Bronchial epithelial cell (primary cell): ENCODE results near the gene EFNA2. TPM values are rescaled to one million over a fixed set of nuclear protein-coding genes. Genes with fewer than 3 reads are reported as not detected.

Experiments
- DNase-seq: peaks from one replicate; pipeline ENCODE4 v3.0.0-alpha.2; 2010; ENCODE audit warnings: low read depth
- FAIRE-seq: peaks from 2 replicates; lab custom pipeline; 2011; peaks lifted over from hg19 to GRCh38; lab: Jason Lieb, UNC
- H3K27me3 ChIP-seq: 2 replicates; pipeline ENCODE4 v1.5.1; 2011; ENCODE audit warnings: low read length; ENCODE audit not compliant: control insufficient read depth, insufficient read depth
- H3K36me3 ChIP-seq: 2 replicates; pipeline ENCODE4 v1.5.1; 2011; ENCODE audit warnings: low read length; ENCODE audit not compliant: control insufficient read depth, insufficient read depth
- H3K4me3 ChIP-seq: 2 replicates; pipeline ENCODE4 v1.5.1; 2011; ENCODE audit warnings: mild to moderate bottlenecking, low read depth, low read length, control low read depth
- total RNA-seq: library from RNA; depleted of rRNA; stranded (reverse); fragments of >200 nt; gene quantifications from 2 replicates; pipeline ENCODE4 v1.2.1, GENCODE V29; 2014
- TF ChIP-seq, protein P1 (sequence below): IDR thresholded peaks from 2 replicates; pipeline ENCODE4 v1.5.1; 2011; ENCODE audit warnings: mild to moderate bottlenecking, moderate library complexity, low read length, control low read depth, inconsistent platforms; ENCODE audit not compliant: insufficient read depth, severe bottlenecking

Gene EFNA2
- total RNA-seq, 1 donor from 2014 or later: not detected

DNA sequence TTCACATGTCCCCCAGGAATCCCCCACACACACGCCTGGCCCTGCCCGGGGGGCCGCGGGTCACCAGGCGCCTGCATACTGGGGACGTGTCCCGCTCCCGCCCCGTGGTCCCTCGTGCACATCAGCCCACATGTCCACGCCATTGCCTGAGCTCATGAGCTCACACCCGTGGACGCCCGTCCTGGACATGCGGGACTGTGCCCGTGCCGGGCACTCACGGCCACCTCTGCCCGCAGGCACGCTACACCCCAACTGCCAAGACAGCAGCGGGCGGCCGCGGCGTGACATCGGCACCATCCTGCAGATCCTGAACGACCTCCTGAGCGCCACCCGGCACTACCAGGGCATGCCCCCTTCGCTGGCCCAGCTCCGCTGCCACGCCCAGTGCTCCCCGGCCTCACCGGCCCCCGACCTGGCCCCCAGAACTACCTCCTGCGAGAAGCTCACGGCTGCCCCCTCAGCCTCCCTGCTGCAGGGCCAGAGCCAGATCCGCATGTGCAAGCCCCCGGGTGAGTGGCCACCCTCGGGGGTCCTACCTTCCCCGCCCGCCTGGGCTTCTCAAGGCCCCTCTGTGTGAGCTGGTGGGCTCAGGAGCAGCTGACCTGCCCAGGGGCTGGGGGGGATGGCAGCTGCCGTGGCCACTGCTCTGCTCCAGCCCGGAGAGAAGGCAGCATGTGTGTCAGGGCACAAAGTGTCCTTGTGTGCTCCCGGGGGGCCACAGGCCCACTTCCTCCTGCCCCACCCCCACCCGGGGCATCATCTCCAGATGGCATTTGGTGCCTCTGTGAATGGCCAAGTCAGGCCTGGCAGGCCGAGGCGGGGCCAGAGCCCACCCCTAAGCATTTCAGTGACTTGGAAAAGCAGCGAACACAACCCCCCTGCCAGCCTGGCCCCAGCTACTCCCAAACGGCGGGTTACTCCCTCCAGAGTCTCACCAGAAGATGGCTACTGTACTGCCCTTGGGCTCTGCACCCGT lies 30.2 kb upstream of the EFNA2 start:
- Histone ChIP-seq H3K36me3 (peaks cover 44% of the 10 kb centered on the region), H3K27me3 (no peaks in the 10 kb centered on the region), H3K4me3 (no peak overlapping the region)
- DNase-seq (no peak), FAIRE-seq (no peak)
- TF ChIP-seq, protein P1, sequence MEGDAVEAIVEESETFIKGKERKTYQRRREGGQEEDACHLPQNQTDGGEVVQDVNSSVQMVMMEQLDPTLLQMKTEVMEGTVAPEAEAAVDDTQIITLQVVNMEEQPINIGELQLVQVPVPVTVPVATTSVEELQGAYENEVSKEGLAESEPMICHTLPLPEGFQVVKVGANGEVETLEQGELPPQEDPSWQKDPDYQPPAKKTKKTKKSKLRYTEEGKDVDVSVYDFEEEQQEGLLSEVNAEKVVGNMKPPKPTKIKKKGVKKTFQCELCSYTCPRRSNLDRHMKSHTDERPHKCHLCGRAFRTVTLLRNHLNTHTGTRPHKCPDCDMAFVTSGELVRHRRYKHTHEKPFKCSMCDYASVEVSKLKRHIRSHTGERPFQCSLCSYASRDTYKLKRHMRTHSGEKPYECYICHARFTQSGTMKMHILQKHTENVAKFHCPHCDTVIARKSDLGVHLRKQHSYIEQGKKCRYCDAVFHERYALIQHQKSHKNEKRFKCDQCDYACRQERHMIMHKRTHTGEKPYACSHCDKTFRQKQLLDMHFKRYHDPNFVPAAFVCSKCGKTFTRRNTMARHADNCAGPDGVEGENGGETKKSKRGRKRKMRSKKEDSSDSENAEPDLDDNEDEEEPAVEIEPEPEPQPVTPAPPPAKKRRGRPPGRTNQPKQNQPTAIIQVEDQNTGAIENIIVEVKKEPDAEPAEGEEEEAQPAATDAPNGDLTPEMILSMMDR: no peak

DNA sequence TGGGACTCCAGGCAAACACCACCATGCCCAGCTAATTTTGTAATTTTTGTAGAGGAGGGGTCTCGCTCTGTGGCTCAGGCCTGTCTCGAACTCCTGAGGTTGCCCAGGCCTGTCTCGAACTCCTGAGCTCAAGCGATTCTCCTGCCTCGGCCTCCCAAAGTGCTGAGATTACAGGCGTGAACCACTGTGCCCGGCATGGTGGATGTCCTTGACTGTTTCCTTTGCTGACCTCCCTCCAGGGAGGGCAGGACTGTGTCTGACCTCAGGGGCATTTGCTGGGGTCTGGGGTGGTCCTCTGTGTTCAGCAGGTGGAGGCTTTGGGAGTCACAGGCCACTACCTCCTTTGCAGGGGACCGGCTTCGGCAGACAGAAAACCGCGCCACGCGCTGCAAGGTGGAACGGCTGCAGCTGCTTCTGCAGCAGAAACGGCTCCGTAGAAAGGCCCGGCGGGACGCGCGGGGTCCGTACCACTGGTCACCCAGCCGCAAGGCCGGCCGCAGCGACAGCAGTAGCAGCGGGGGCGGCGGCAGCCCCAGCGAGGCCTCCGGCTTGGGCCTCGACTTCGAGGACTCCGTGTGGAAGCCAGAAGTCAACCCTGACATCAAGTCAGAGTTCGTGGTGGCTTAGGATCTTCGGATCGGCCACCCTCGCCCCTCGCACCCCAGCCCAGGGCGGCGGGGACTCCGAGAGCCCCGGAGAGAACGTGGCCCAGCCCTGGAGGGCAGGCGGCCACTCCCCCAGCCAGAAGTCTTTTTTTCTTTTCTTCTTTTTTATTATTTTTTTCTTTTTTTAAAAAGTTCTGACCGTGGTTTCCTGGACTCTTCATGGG lies 28.8 kb upstream of the EFNA2 start:
- Histone ChIP-seq H3K4me3 (no peak overlapping the region), H3K27me3 (no peaks in the 10 kb centered on the region), H3K36me3 (peaks cover 35% of the 10 kb centered on the region)
- no peak for FAIRE-seq
- DNase-seq: no peak
- TF ChIP-seq, protein P1: no peak

DNA sequence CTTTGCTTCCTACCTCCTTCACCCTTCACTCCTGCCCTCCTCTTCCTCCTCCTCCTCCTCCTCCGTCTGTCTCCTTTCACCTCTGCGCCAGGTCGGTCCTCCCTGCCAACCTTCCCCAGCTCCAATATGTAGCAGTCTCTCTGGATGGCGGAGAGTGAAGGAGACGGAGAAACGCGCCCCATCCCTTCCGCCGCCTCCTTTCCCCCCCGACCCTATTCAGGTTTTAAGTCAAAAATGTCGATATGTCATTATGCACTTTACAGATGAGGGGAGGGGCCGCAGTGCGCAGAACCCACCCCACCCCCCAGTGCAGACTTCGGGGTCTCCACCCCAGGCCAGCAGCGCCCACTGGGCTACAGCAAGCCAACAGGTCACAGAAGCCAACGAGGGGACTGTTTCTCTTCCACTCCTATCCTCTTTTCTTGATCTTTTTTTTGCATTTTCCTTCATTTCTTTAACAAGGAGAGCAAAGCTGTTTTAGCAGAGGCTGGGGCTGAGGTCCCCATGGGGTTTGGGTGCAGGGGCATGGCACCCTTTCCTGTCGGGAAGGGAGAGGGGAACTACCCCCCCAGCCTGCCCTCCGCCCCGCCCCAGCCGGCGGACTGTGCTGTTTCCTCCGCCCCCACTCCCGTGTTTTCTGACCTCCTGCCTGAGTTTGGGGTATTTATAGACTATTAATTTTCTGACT lies 28.1 kb upstream of the EFNA2 start:
- FAIRE-seq (no peak), DNase-seq (no peak)
- H3K27me3 ChIP-seq: no peaks in the 10 kb centered on the region
- peaks cover 34% of the 10 kb centered on the region for H3K36me3 ChIP-seq
- no peak overlapping the region for H3K4me3 ChIP-seq
- TF ChIP-seq, protein P1: no peak

DNA sequence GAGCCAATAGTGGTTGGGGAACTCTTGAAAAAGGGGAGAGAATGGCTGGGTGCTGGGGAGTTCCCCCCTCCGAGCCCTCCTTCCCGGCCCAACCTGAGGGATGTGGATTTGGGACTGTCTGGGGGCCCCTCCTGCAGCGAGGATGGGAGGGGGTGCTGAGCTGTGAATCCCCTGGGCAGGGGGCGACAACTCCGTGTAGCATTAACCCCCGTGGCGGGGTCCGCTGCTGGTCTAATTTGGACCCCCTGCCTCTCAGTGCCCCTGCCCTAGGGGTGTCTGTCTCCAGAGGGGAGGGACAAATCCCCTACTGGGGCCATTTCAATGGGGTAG lies 27.5 kb upstream of the EFNA2 start:
- Histone ChIP-seq H3K27me3 (no peaks in the 10 kb centered on the region), H3K36me3 (peaks cover 34% of the 10 kb centered on the region), H3K4me3 (no peak overlapping the region)
- FAIRE-seq: no peak
- DNase-seq: no peak
- TF ChIP-seq, protein P1: no peak

DNA sequence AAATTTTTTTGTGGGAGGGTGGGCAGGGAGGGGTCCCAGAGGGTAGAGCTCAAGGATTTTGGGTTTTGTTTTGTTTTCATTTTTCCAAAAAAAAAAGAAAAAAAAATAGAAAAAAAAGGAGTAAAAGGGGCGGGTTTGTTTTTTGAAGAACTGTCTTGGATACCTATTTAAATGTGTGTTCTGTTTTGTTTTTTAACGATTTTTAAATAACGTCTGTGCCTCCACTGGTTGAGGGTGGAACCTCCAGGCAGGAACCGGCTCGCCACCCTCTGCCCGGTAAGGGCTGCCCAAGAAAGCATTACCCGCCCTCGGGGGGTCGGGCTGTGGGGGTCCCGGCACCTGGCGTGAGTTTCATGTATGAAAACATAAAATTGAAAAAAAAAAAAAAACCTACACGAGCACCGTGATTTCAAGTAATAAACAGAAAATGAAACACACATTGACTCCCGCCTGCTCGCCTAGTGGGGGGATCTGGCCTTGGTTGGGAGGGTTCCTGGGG lies 26.9 kb upstream of the EFNA2 start:
- DNase-seq (peak; percentile 29), FAIRE-seq (no peak)
- TF ChIP-seq, protein P1: no peak
- Histone ChIP-seq H3K4me3 (no peak overlapping the region), H3K36me3 (peaks cover 30% of the 10 kb centered on the region), H3K27me3 (no peaks in the 10 kb centered on the region)
